PC-9 (cell line): ENCODE results near the gene FCRL6. TPM values are rescaled to one million over a fixed set of nuclear protein-coding genes. Genes with fewer than 3 reads are reported as not detected.

ENCODE experiments used
- BruUV-seq: library from RNA; stranded (reverse); fragments of 400-500 nt; replicated peaks from 2 replicates; lab custom pipeline; 2021; lab: Mats Ljungman, UMichigan
- CTCF ChIA-PET: fragments of 300-600 bp; sonication (Branson Sonifier 250); formaldehyde crosslinking; loops from one replicate; lab custom pipeline; 2022; ENCODE audit warnings: antibody characterized with exemption; lab: Charles Lee
- POLR2A ChIA-PET: fragments of 300-600 bp; sonication (Branson Sonifier 250); formaldehyde crosslinking; loops from one replicate; lab custom pipeline; 2022; ENCODE audit warnings: antibody characterized with exemption; ENCODE audit not compliant: unreplicated experiment; lab: Charles Lee
- DNase-seq, 2 experiments: peaks; one replicate each; pipeline versions ENCODE4 v3.0.0 to v3.0.0-alpha.2; 2015 to 2022; ENCODE audit warnings: mixed read lengths in 1 of 2
- H2AFZ ChIP-seq: fragments of 200-600 bp; sonication (generic); 2 replicates; pipeline ENCODE4 v1.8.1; 2017; ENCODE audit warnings: antibody characterized with exemption
- H3F3A ChIP-seq: fragments of 200-600 bp; sonication (generic); 2 replicates; pipeline ENCODE4 v1.8.1; 2017; ENCODE audit warnings: antibody characterized with exemption, mild to moderate bottlenecking, low read depth; ENCODE audit not compliant: insufficient read depth
- H3K27ac ChIP-seq: fragments of 200-600 bp; sonication (generic); 2 replicates; pipeline ENCODE4 v1.6.1; 2016; ENCODE audit warnings: mixed run types
- H3K27me3 ChIP-seq: fragments of 200-600 bp; sonication (generic); 2 replicates; pipeline ENCODE4 v1.6.1; 2016; ENCODE audit warnings: low read depth, mixed run types; ENCODE audit not compliant: insufficient read depth
- H3K36me3 ChIP-seq: fragments of 200-600 bp; sonication (generic); 2 replicates; pipeline ENCODE4 v1.6.1; 2016; ENCODE audit warnings: low read depth, mixed run types
- H3K4me1 ChIP-seq: fragments of 200-600 bp; sonication (generic); replicated peaks from 2 replicates; pipeline ENCODE4 v1.6.1; 2016; ENCODE audit warnings: mixed run types; ENCODE audit not compliant: insufficient read depth
- H3K4me2 ChIP-seq: fragments of 200-600 bp; sonication (generic); 2 replicates; pipeline ENCODE4 v1.6.1; 2017; ENCODE audit warnings: mixed run types
- H3K4me3 ChIP-seq: fragments of 200-600 bp; sonication (generic); 2 replicates; pipeline ENCODE4 v1.6.1; 2016; ENCODE audit warnings: mixed run types
- H3K79me2 ChIP-seq: fragments of 200-600 bp; sonication (generic); 2 replicates; pipeline ENCODE4 v1.6.1; 2017; ENCODE audit warnings: low read depth, mixed run types
- H3K9me2 ChIP-seq: fragments of 200-600 bp; sonication (generic); 2 replicates; pipeline ENCODE4 v1.8.1; 2017; ENCODE audit warnings: mild to moderate bottlenecking; ENCODE audit not compliant: insufficient read depth
- H3K9me3 ChIP-seq: fragments of 200-600 bp; sonication (generic); 2 replicates; pipeline ENCODE4 v1.8.1; 2016; ENCODE audit warnings: low read depth; ENCODE audit not compliant: insufficient read depth
- H4K20me1 ChIP-seq: fragments of 200-600 bp; sonication (generic); 2 replicates; pipeline ENCODE4 v1.8.1; 2017; ENCODE audit not compliant: insufficient read depth
- EZH2 ChIP-seq: fragments of 200-600 bp; sonication (generic); IDR thresholded peaks from 2 replicates; pipeline ENCODE4 v1.8.0; 2017; ENCODE audit warnings: antibody characterized with exemption, low read depth
- intact Hi-C: fragments of 100-400 bp; cut with micrococcal nuclease; formaldehyde crosslinking; loops from one replicate; pipeline ENCODE4 v1.10.0; 2022; ENCODE audit not compliant: unreplicated experiment
- total RNA-seq: library from RNA; stranded (reverse); gene quantifications from 2 replicates; pipeline ENCODE4 v1.2.3, GENCODE V29; 2021
- TF ChIP-seq, protein P1 (sequence below): fragments of 200-600 bp; sonication (generic); conservative IDR thresholded peaks from 2 replicates; pipeline ENCODE4 v1.6.1; 2017; ENCODE audit warnings: mixed run types, antibody characterized with exemption, mild to moderate bottlenecking, moderate library complexity

The FCRL6 gene
- total RNA-seq, 1 experiment from 2014 or later: not detected

DNA sequence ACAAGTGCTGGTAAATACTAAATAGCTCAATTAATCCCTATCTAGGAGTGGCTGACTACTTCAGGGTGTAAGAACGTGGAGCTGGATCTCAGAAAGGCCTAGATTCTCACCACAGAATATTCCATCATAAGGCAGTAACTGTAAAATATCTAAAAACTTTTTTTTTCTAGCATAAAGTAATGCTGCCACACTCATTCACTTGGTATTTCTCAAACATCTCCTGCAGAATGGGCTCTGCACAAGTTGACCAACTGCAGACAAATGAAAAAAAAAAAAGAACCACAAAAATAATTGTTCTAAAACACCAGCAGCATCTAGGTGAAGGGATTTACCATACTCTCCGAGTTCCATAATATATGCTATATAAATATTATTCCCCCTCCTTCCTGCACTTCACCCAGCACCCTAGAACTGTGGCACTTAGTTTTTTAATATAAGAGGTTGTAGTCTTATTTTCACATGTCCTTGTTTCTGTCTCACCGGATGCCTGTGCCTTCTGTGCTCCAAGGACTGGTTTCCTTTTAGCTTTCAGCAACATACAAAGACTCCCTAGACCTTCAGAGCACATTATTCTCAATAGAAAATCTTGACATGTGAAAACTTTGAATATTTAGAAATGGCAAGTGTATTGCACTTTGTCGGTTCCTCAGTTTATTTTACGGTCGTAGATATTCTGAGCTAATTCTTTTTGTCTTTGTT is 51.4 kb downstream of the FCRL6 start:
- BruUV-seq: TSS peak; percentile 55
- H3K27me3 ChIP-seq: no peaks in the 10 kb centered on the region
- ChIA-PET CTCF (interaction anchor here (0.8 kb wide), 2 partner anchors 14 to 37 kb away, joined by 3 to 4 read pairs; no protein-coding TSS in a partner anchor), POLR2A (interaction anchor here (0.6 to 0.7 kb wide), 7 partner anchors 28 to 728 kb away, joined by 3 to 11 read pairs (median 4); partner anchors contain the start of gene IGSF9)
- H3K9me3 ChIP-seq: no peaks in the 10 kb centered on the region
- H3F3A ChIP-seq: peaks cover 23% of the 10 kb centered on the region
- H4K20me1 ChIP-seq: no peaks in the 10 kb centered on the region
- peak overlapping the region; percentile 75 for H3K4me2 ChIP-seq
- no peak for DNase-seq
- H3K4me3 ChIP-seq: peak overlapping the region; percentile 85
- peak overlapping the region; percentile 98 for H2AFZ ChIP-seq
- intact Hi-C loops: loop anchor here (1.0 to 2.0 kb wide), 3 partner anchors 15 to 73 kb away; partner anchors contain the start of gene DUSP23
- no peak for TF ChIP-seq EZH2
- TF ChIP-seq, protein P1, sequence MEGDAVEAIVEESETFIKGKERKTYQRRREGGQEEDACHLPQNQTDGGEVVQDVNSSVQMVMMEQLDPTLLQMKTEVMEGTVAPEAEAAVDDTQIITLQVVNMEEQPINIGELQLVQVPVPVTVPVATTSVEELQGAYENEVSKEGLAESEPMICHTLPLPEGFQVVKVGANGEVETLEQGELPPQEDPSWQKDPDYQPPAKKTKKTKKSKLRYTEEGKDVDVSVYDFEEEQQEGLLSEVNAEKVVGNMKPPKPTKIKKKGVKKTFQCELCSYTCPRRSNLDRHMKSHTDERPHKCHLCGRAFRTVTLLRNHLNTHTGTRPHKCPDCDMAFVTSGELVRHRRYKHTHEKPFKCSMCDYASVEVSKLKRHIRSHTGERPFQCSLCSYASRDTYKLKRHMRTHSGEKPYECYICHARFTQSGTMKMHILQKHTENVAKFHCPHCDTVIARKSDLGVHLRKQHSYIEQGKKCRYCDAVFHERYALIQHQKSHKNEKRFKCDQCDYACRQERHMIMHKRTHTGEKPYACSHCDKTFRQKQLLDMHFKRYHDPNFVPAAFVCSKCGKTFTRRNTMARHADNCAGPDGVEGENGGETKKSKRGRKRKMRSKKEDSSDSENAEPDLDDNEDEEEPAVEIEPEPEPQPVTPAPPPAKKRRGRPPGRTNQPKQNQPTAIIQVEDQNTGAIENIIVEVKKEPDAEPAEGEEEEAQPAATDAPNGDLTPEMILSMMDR: no peak
- H3K27ac ChIP-seq: peak overlapping the region; percentile 66
- H3K36me3 ChIP-seq: no peaks in the 10 kb centered on the region
- H3K79me2 ChIP-seq: no peaks in the 10 kb centered on the region
- H3K9me2 ChIP-seq: no peaks in the 10 kb centered on the region
- H3K4me1 ChIP-seq: peaks cover 20% of the 10 kb centered on the region

DNA sequence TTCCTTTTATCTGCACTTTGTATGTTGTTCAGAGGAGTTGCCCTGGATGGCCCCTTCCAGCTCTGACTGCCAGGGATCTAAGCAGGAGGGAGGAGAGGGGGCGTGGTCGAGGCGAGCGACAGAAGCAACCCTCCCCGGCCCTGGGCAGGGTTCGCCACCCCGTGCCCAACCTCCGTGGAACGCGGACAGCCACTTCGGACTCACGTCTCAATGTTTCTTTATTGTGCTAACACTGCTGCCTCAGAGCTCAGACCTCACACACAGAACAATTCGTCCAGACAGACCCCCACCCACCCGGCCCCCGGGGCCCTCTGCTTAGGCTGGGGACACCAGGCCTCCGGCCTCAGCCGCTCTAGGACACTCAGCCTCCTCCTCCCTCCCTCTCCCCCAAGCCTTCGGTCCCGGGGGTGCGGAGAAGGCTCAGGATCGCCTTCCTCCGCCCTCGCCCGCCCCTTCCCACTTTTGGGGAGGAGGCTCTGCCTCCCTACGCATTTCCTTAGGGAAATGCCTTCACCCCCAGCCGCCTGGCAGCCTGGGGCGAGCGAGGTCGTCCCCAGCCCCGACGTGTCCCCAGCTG is 52.0 kb downstream of the FCRL6 start:
- Histone ChIP-seq H3K4me1 (peaks cover 20% of the 10 kb centered on the region), H3K9me3 (no peaks in the 10 kb centered on the region), H3K27ac (peak overlapping the region; percentile 66), H4K20me1 (no peaks in the 10 kb centered on the region), H3K4me2 (peak overlapping the region; percentile 75), H3K79me2 (no peaks in the 10 kb centered on the region), H3K36me3 (no peaks in the 10 kb centered on the region), H2AFZ (peak overlapping the region; percentile 98), H3K4me3 (peak overlapping the region; percentile 85), H3F3A (peaks cover 23% of the 10 kb centered on the region), H3K9me2 (no peaks in the 10 kb centered on the region), H3K27me3 (no peaks in the 10 kb centered on the region)
- DNase-seq: peak; percentile 38 to 73
- ChIA-PET CTCF (interaction anchor here (0.6 to 0.8 kb wide), 3 partner anchors 14 to 111 kb away, joined by 3 to 4 read pairs (median 3); no protein-coding TSS in a partner anchor), POLR2A (interaction anchor here (0.6 to 0.7 kb wide), 4 partner anchors 27 to 148 kb away, joined by 3 to 4 read pairs (median 3); partner anchors contain the start of gene IGSF9)
- intact Hi-C loops: loop anchor here (1.0 to 2.0 kb wide), 3 partner anchors 14 to 73 kb away; partner anchors contain the start of gene DUSP23
- TF ChIP-seq, protein P1: 0 out of 2 replicates have a peak, but pooled peaks have one; percentile 11
- no peak for TF ChIP-seq EZH2
- BruUV-seq: no TSS peak

DNA sequence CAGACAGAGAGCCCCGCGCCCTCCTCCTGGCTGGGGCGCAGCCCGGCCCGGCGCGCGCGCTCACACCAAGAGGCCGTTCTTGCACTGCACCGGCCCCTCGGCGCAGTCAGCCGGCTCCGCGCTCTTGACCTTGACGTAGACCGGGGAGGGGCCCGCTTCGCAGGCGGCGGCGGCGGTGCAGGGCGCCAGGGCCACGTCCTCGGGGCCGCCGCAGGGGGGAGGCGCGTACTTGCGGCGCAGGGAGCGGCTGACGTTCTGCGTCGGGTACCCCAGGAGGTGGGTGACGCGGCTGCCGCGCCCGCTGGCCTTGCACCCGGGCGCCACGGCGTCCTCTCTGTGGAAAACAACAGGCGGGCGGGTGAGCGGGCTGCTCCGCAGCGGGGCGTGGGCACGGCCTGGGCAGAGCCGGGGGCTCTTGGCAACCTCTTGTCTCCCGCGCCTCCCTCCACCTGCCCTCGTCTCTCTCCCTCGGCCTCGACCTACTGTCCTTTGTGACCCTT is 52.6 kb downstream of the FCRL6 start:
- Histone ChIP-seq H3K9me2 (no peaks in the 10 kb centered on the region), H3F3A (peaks cover 23% of the 10 kb centered on the region), H3K4me1 (peaks cover 17% of the 10 kb centered on the region), H3K4me3 (peak overlapping the region; percentile 85), H3K4me2 (peak overlapping the region; percentile 75), H3K9me3 (no peaks in the 10 kb centered on the region), H2AFZ (peak overlapping the region; percentile 98), H3K79me2 (no peaks in the 10 kb centered on the region), H4K20me1 (no peaks in the 10 kb centered on the region), H3K27ac (peak overlapping the region; percentile 66), H3K36me3 (no peaks in the 10 kb centered on the region), H3K27me3 (no peaks in the 10 kb centered on the region)
- intact Hi-C loops: loop anchor here (1.0 to 2.0 kb wide), 3 partner anchors 14 to 74 kb away; partner anchors contain the start of gene DUSP23
- ChIA-PET CTCF (interaction anchor here (0.6 to 0.8 kb wide), 3 partner anchors 36 to 1818 kb away, joined by 3 to 5 read pairs (median 4); no protein-coding TSS in a partner anchor), POLR2A (no interaction called here)
- BruUV-seq: no TSS peak
- TF ChIP-seq, protein P1: no peak
- TF ChIP-seq EZH2: no peak
- peak; percentile 70 to 88 for DNase-seq
